ENCODE results near the gene RUNDC3A. TPM values are rescaled to one million over a fixed set of nuclear protein-coding genes. Genes with fewer than 3 reads are reported as not detected.

Gene RUNDC3A
- total and polyA plus RNA-seq, 7 donors: 0.09 to 0.39 (median 0.16) TPM; not detected in 3

- 2 to 4% (median 3%) methylated on average over 25 to 26 of the region's 26 CpGs for WGBS, 3 donors
- TF ChIP-seq CTCF (IDR thresholded peaks at IDR 0.05): no peak
- Histone ChIP-seq H3K4me3 (peak overlapping the region; percentile 66), H3K27ac (no peak overlapping the region), H3K36me3 (ENCODE audit: insufficient read depth in 1 of 2, low read depth in 1 of 2) (no peaks in the 10 kb centered on the region), H3K4me1 (peaks cover 3% of the 10 kb centered on the region), H3K27me3 (ENCODE audit: insufficient read depth in 3 of 3, low read length in 2 of 3) (peaks cover 0 to 40% (median 1%) of the 10 kb centered on the region in 3 donors), H3K9me3 (no peaks in the 10 kb centered on the region)
- ATAC-seq (peak; percentile 33 to 63 (median 46)), DNase-seq (peak in 1 of 2 donors; percentile 42)
- intact Hi-C loops (cut with DNase I): no loop called here
Observed at GRCh38 chr17:44307387-44308186, 814 bp upstream of the RUNDC3A start.

GRCh38 chr17:44308865-44309264 lies 464 bp downstream of the RUNDC3A start:
- peaks cover 0 to 42% (median 3%) of the 10 kb centered on the region in 3 donors for H3K27me3 ChIP-seq (ENCODE audit: insufficient read depth in 3 of 3, low read length in 2 of 3)
- no peaks in the 10 kb centered on the region for H3K9me3 ChIP-seq
- H3K4me3 ChIP-seq: peak overlapping the region; percentile 66
- intact Hi-C loops (cut with DNase I): no loop called here
- 0 to 7% (median 2%) methylated on average over 14 to 15 of the region's 15 CpGs for WGBS, 3 donors
- no peaks in the 10 kb centered on the region for H3K36me3 ChIP-seq (ENCODE audit: insufficient read depth in 1 of 2, low read depth in 1 of 2)
- H3K4me1 ChIP-seq: peaks cover 3% of the 10 kb centered on the region
- peak in 2 of 4 donors; percentile 17 to 18 for ATAC-seq
- H3K27ac ChIP-seq: no peak overlapping the region
- no peak for DNase-seq
- no peak for TF ChIP-seq CTCF (IDR thresholded peaks at IDR 0.05)

- intact Hi-C loops (cut with DNase I): no loop called here
Observed at GRCh38 chr17:44309472-44309871, 1.1 kb downstream of the RUNDC3A start.

GRCh38 chr17:44310188-44310587 lies 1.8 kb downstream of the RUNDC3A start:
- Histone ChIP-seq H3K4me1 (peaks cover 3% of the 10 kb centered on the region), H3K27ac (no peak overlapping the region), H3K9me3 (no peaks in the 10 kb centered on the region), H3K4me3 (no peak overlapping the region), H3K27me3 (ENCODE audit: insufficient read depth in 3 of 3, low read length in 2 of 3) (peaks cover 0 to 48% (median 14%) of the 10 kb centered on the region in 3 donors), H3K36me3 (ENCODE audit: insufficient read depth in 1 of 2, low read depth in 1 of 2) (no peaks in the 10 kb centered on the region)
- ATAC-seq (no peak), DNase-seq (no peak)
- WGBS, 3 donors: 90 to 97% (median 95%) methylated on average over 2 of the region's 2 CpGs
- no peak for TF ChIP-seq CTCF (IDR thresholded peaks at IDR 0.05)
- intact Hi-C loops (cut with DNase I): no loop called here

More at GRCh38 chr17:44309472-44309871, 1.1 kb downstream of the RUNDC3A start:
- 52 to 78% (median 57%) methylated on average over 1 to 5 of the region's 5 CpGs for WGBS, 3 donors
- Histone ChIP-seq H3K4me1 (peaks cover 3% of the 10 kb centered on the region), H3K27me3 (ENCODE audit: insufficient read depth in 3 of 3, low read length in 2 of 3) (peaks cover 0 to 42% (median 8%) of the 10 kb centered on the region in 3 donors), H3K4me3 (no peak overlapping the region), H3K9me3 (no peaks in the 10 kb centered on the region), H3K36me3 (ENCODE audit: insufficient read depth in 1 of 2, low read depth in 1 of 2) (no peaks in the 10 kb centered on the region), H3K27ac (no peak overlapping the region)
- ATAC-seq: no peak
- no peak for TF ChIP-seq CTCF (IDR thresholded peaks at IDR 0.05)
- DNase-seq: no peak

Data from psoas muscle (tissue), 8 donors.